ENCODE data around the gene GRIPAP1.
A peak's percentile ranks its signal among the peaks of the same experiment; 100 is the strongest.
"Not testable (repeated sequence)": the region's sequence is repeated elsewhere in the genome, so short reads cannot be mapped to it uniquely, and the experiment has no call there.

The GRIPAP1 gene

GRCh38 chrX:48992341-48992740 is 9.7 kb downstream of the GRIPAP1 start:
- no peak for DNase-seq

- DNase-seq = no peak
Measured at GRCh38 chrX:48989483-48989882, 12.6 kb downstream of the GRIPAP1 start.

GRCh38 chrX:48983896-48984295 is 18.2 kb downstream of the GRIPAP1 start:
- DNase-seq = no peak

GRCh38 chrX:48983081-48983480 is 19.0 kb downstream of the GRIPAP1 start:
- DNase-seq = no peak

GRCh38 chrX:48981178-48981577 is 20.9 kb downstream of the GRIPAP1 start:
- DNase-seq = no peak

GRCh38 chrX:48980341-48980740 is 21.7 kb downstream of the GRIPAP1 start:
- not testable (repeated sequence) for DNase-seq

- no peak for DNase-seq
Measured at GRCh38 chrX:48978226-48978625, 23.8 kb downstream of the GRIPAP1 start.

GRCh38 chrX:48976086-48976485 is 26.0 kb downstream of the GRIPAP1 start:
- no peak for DNase-seq

- DNase-seq = no peak
Measured at GRCh38 chrX:48975541-48975940, 26.5 kb downstream of the GRIPAP1 start.

- no peak for DNase-seq
Measured at GRCh38 chrX:48975041-48975440, 27.0 kb downstream of the GRIPAP1 start.

- no peak for DNase-seq
Measured at GRCh38 chrX:48974574-48974973, 27.5 kb downstream of the GRIPAP1 start.

GRCh38 chrX:48974033-48974432 is 28.0 kb downstream of the GRIPAP1 start:
- no peak for DNase-seq

- peak in 2 of 3 experiments; percentile 44 to 51 for DNase-seq
Measured at GRCh38 chrX:48972220-48973164, 29.6 kb downstream of the GRIPAP1 start.

- DNase-seq = peak in 2 of 3 experiments; percentile 41 to 59
Measured at GRCh38 chrX:48971249-48972219, 30.5 kb downstream of the GRIPAP1 start, which contains the start of gene KCND1. Gene KCND1, minus strand, starts transcription at chrX:48971844. Its CDS starts 1,573 bp downstream, at chrX:48970271.

GRCh38 chrX:48969471-48969870 is 32.6 kb downstream of the GRIPAP1 start:
- DNase-seq = no peak

GRCh38 chrX:48968377-48968776 is 33.7 kb downstream of the GRIPAP1 start:
- DNase-seq = no peak

- no peak for DNase-seq
Measured at GRCh38 chrX:48966796-48967579, 35.1 kb downstream of the GRIPAP1 start.

- DNase-seq = no peak
Measured at GRCh38 chrX:48965959-48966358, 36.1 kb downstream of the GRIPAP1 start.

- no peak for DNase-seq
Measured at GRCh38 chrX:48961585-48962091, 40.4 kb downstream of the GRIPAP1 start.

GRCh38 chrX:48960291-48960690 is 41.8 kb downstream of the GRIPAP1 start:
- DNase-seq = no peak

- peak in 1 of 3 experiments; percentile 42 for DNase-seq
Measured at GRCh38 chrX:48958635-48959094, 43.4 kb downstream of the GRIPAP1 start.

All from NCI-H1417 (cell line).